Neuron (in vitro differentiated cells): ENCODE data around the gene C3orf20.

Source experiments
- H2AFZ ChIP-seq: one replicate; pipeline ENCODE4 v1.6.1; 2013; ENCODE audit warnings: low read depth, mild to moderate bottlenecking, inconsistent platforms, low read length, moderate library complexity
- H3K27me3 ChIP-seq: one replicate; pipeline ENCODE4 v1.6.1; 2013; ENCODE audit warnings: low read length; ENCODE audit not compliant: insufficient read depth
- H3K36me3 ChIP-seq: one replicate; pipeline ENCODE4 v1.6.1; 2013; ENCODE audit warnings: low read length; ENCODE audit not compliant: insufficient read depth
- H3K4me1 ChIP-seq: one replicate; pipeline ENCODE4 v1.6.1; 2013; ENCODE audit warnings: low read length; ENCODE audit not compliant: insufficient read depth
- H3K4me3 ChIP-seq: 2 replicates; pipeline ENCODE4 v1.5.1; 2013; ENCODE audit warnings: mild to moderate bottlenecking, low read length, moderate library complexity
- H3K9me3 ChIP-seq: one replicate; pipeline ENCODE4 v1.6.1; 2013; ENCODE audit warnings: low read length

The C3orf20 gene

GRCh38 chr3:14768881-14769280, 93.9 kb downstream of the C3orf20 start:
- no peak overlapping the region for H2AFZ ChIP-seq
- no peaks in the 10 kb centered on the region for H3K4me1 ChIP-seq
- H3K27me3 ChIP-seq: peaks cover 18% of the 10 kb centered on the region
- H3K4me3 ChIP-seq: no peak overlapping the region
- no peaks in the 10 kb centered on the region for H3K36me3 ChIP-seq
- H3K9me3 ChIP-seq: no peaks in the 10 kb centered on the region

GRCh38 chr3:14769544-14770325, 94.8 kb downstream of the C3orf20 start:
- Histone ChIP-seq H2AFZ (no peak overlapping the region), H3K36me3 (no peaks in the 10 kb centered on the region), H3K9me3 (no peaks in the 10 kb centered on the region), H3K4me1 (no peaks in the 10 kb centered on the region), H3K4me3 (no peak overlapping the region), H3K27me3 (peaks cover 18% of the 10 kb centered on the region)

DNA sequence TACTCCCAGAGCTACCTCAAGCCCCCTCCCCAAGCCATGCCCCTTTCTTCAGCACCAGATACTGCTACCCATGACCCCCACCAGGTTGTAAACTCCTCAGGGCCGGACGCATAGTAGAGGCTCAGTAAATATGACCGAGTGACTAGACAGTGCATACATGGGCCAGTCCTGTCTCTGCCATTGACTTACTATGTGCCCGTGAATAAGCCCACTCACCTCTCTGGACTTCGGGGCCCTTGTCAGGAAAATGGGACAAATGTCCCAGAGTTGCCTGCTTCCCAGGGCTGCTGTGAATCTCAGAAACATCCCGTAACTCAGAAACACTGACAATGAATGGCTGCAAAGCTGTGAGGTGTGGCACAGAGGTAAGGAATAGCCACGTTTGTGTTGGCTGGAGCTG, 95.7 kb downstream of the C3orf20 start:
- Histone ChIP-seq H3K9me3 (no peaks in the 10 kb centered on the region), H3K36me3 (no peaks in the 10 kb centered on the region), H3K4me3 (no peak overlapping the region), H2AFZ (no peak overlapping the region), H3K4me1 (no peaks in the 10 kb centered on the region), H3K27me3 (peaks cover 16% of the 10 kb centered on the region)

DNA sequence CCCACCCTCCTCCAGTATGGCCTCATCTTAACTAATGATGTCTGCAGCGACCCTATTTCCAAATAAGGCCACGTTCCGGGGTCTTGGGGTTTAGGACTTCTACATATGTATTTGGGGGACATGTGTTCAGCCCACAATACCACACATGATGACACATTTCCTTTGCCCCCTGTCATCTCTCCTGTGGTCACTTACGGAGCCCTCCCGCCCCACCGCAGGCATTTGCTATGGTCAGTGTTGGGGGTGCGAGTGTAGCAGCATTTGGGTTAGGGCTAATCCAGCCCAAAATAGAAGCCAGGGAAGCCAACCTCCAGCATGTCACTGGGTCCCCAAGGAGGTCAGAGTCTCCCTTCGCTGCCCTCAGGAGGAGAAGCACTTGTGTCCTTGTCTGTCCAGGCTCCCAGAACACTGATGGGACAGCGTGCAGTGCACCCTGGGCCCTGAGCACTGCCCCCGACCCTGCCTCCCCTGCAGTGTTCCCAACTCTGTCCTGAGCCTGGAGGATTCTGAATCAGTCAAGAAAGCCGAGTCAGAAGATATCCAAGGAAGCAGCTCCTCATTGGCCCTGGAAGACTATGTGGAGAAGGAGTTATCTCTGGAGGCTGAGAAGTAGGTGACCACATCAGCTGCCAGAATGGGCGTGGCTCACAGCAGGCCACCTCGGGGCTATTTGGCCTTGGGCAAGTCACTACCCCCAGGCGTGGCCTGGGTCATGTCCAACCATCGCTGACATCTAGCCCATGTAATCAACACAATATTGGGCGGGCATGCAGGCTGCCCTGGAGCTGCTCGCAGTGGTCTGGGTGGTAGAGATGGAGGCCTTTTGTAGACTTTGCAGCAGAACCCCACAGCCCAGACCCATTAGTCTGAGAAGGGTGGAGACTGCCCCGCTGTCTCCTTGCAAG, 96.9 kb downstream of the C3orf20 start:
- Histone ChIP-seq H3K9me3 (no peaks in the 10 kb centered on the region), H3K4me1 (no peaks in the 10 kb centered on the region), H3K36me3 (no peaks in the 10 kb centered on the region), H2AFZ (no peak overlapping the region), H3K27me3 (peaks cover 16% of the 10 kb centered on the region), H3K4me3 (no peak overlapping the region)

- no peak overlapping the region for H2AFZ ChIP-seq
- H3K9me3 ChIP-seq: no peaks in the 10 kb centered on the region
- H3K36me3 ChIP-seq: no peaks in the 10 kb centered on the region
- no peaks in the 10 kb centered on the region for H3K4me1 ChIP-seq
- H3K27me3 ChIP-seq: peaks cover 13% of the 10 kb centered on the region
- H3K4me3 ChIP-seq: no peak overlapping the region
These were observed 97.7 kb downstream of the C3orf20 start for GRCh38 chr3:14772533-14773138.

- Histone ChIP-seq H2AFZ (no peak overlapping the region), H3K4me1 (no peaks in the 10 kb centered on the region), H3K4me3 (no peak overlapping the region), H3K36me3 (no peaks in the 10 kb centered on the region), H3K27me3 (peaks cover 11% of the 10 kb centered on the region), H3K9me3 (no peaks in the 10 kb centered on the region)
These were observed 98.3 kb downstream of the C3orf20 start for GRCh38 chr3:14773281-14773680.

DNA sequence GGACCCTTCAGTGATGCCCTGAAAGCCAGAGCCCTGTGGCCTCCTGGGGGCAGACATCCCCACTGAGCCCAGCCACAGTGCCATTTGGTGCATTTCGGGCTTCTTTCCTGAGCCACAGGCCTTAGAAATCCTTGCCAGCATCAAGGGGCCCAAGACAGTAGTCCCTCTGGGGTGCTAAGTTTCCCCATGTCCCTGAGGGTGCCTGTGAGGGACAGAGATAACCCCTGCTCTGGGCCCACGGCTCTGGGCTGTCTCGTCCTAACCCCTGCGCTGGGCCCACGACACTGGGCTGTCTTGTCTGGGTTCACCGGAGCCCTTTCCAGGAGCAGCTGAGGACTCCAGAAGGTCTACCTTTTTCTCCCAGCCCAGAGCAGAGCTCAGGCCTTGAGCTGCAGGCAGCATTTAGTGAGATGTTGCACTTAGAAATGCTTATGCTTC, 98.8 kb downstream of the C3orf20 start:
- Histone ChIP-seq H3K4me3 (no peak overlapping the region), H2AFZ (no peak overlapping the region), H3K27me3 (peaks cover 10% of the 10 kb centered on the region), H3K9me3 (no peaks in the 10 kb centered on the region), H3K4me1 (no peaks in the 10 kb centered on the region), H3K36me3 (no peaks in the 10 kb centered on the region)

- Histone ChIP-seq H3K4me1 (no peaks in the 10 kb centered on the region), H3K4me3 (no peak overlapping the region), H3K27me3 (peaks cover 10% of the 10 kb centered on the region), H2AFZ (no peak overlapping the region), H3K9me3 (no peaks in the 10 kb centered on the region), H3K36me3 (no peaks in the 10 kb centered on the region)
These were observed 99.5 kb downstream of the C3orf20 start for GRCh38 chr3:14774431-14774830.

DNA sequence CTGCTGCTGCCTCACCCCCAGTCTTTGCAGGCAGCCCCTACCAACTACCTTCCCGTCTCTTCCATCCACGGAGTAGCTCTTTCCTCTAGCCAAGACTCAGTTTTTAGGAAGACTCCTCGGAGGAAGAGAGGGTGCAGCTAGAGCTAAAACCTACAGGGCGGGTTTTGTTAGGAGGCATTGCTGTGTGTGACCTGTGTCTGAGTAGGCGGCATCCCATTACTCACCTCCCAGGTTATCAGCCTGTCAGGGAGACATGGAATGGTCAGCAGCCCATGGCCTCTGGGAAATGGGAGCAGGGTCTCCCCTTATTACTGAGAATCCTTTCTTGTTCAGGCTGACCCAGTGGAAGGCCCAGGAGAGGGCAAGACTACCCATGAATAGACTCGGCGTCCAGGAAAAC, 100.1 kb downstream of the C3orf20 start:
- Histone ChIP-seq H2AFZ (no peak overlapping the region), H3K36me3 (no peaks in the 10 kb centered on the region), H3K4me1 (no peaks in the 10 kb centered on the region), H3K27me3 (peaks cover 8% of the 10 kb centered on the region), H3K4me3 (no peak overlapping the region), H3K9me3 (no peaks in the 10 kb centered on the region)

DNA sequence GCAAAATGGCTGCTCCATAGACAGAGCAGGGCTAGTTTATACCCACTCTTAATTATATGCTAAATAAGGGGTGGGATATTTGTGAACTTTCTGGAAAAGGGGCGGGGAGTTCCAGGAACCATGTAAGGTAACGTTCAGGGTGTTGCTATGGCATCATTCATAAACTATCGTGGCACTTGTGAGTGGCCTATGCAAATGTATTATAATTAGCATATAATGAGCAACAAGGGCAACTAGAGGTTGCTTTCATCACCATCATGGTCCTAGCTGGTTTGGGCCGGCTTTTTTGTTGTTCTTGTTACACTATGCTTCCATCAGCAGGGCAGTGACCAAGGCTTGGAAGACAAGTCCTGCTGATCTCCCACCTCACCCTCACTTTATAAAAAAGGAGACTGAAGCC, 100.6 kb downstream of the C3orf20 start:
- H2AFZ ChIP-seq: no peak overlapping the region
- H3K4me1 ChIP-seq: no peaks in the 10 kb centered on the region
- no peaks in the 10 kb centered on the region for H3K9me3 ChIP-seq
- H3K36me3 ChIP-seq: no peaks in the 10 kb centered on the region
- no peak overlapping the region for H3K4me3 ChIP-seq
- H3K27me3 ChIP-seq: peaks cover 7% of the 10 kb centered on the region

- H3K9me3 ChIP-seq: no peaks in the 10 kb centered on the region
- no peak overlapping the region for H3K4me3 ChIP-seq
- H3K36me3 ChIP-seq: no peaks in the 10 kb centered on the region
- H3K4me1 ChIP-seq: peaks cover 3% of the 10 kb centered on the region
- no peaks in the 10 kb centered on the region for H3K27me3 ChIP-seq
- no peak overlapping the region for H2AFZ ChIP-seq
These were observed 104.2 kb downstream of the C3orf20 start for GRCh38 chr3:14779069-14779685.

DNA sequence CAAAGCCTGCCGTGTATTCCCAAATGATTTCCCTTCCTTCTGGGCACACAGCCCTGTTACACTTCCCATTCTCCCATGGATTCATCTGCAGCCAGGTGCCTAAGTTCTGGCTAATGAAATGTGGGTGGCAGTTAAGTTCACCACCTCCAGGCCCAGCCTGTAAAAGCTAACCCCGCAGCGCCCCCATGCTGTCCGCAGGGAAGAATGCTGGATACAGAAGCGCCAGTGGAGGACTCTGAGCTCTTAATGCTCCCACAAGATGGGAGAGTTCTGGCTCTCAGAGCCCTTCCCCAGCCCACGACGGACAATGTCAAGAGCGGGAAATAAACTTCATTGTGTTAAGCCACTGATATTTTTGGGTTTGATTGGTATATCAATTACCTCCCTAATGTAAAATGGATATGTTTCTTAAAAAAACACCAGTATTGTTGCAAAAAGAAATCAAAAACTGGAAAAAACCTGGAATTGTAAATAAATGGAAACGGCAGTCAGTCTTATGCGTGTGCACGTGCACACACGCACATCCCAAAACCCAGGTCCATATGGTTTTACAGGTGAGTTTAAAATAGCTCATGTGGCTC, 106.1 kb downstream of the C3orf20 start:
- H3K36me3 ChIP-seq: no peaks in the 10 kb centered on the region
- no peak overlapping the region for H3K4me3 ChIP-seq
- H3K27me3 ChIP-seq: no peaks in the 10 kb centered on the region
- no peaks in the 10 kb centered on the region for H3K9me3 ChIP-seq
- no peak overlapping the region for H2AFZ ChIP-seq
- peaks cover 6% of the 10 kb centered on the region for H3K4me1 ChIP-seq
